Renal pelvis (tissue), 4 donors: Measurements from ENCODE around the gene PCNX1. TPM values are rescaled to one million over a fixed set of nuclear protein-coding genes. Genes with fewer than 3 reads are reported as not detected.

Experiments used
- DNase-seq: peaks from one replicate; pipeline ENCODE4 v3.0.0-alpha.2; 2013
- polyA plus RNA-seq, 3 donors: library from polyadenylated mRNA; unstranded; fragments of 120-200 nt; gene quantifications; one replicate each; pipeline ENCODE4 v1.2.1, GENCODE V29; 2013; ENCODE audit not compliant: insufficient read length in 3 of 3

The PCNX1 gene
- polyA plus RNA-seq, 3 donors = 48.1 to 63.7 (median 52.3) TPM

DNA sequence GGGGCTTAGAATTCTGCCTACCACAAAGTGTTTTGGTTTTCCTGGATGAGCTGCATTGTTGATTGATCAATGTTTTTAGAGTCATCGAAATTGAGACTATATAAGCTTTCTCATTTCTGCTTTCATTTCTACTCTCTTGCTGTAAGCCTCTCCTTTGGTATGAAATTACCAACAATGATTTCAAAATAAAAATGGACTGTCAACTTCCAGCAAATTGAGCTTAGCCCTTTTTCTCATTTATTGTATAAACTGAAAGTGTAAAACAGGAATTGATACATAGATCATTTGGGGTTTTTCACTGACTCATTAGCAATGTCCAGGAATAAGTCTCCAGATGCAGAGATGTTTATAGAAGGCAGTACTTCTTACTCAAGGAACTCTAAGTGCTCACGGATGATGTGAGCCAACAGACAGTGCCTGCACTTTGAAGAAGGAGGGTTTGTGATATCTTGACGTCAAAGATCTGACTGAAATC lies 20.0 kb upstream of the PCNX1 start:
- no peak for DNase-seq

DNA sequence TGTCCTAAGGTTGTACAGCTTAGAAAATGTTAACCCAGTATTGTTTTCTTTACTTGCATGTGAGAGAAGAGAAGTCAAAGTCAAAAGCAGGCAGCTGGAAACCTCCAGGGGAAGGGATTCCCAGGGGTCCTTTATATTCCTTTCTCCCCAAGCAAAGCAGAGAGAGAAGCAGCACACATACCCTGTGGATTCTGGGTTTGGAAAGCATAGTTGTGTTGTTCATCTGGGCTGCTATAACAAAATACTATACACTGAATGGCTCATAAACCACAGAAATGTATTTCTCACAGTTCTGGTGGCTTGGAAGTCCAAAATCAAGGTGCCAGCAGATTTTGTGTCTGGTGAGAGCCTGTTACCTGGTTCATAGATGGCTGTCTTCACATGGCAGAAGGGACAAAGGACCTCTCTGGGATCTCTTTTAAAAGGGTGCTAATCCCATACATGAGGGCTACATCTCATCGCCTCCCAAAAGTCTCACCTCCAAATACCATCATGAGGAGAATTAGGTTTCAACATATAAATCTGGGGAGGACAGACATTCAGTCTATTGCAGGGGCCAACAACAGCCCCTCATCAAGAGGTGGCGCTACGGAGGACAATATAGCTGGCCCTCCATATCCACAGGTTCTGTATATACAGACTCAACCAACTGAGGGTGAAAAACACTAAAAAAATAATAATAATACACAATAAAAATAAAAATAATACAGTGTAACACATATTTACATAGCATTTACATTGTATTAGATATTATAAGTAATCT lies 19.3 kb upstream of the PCNX1 start:
- no peak for DNase-seq

DNA sequence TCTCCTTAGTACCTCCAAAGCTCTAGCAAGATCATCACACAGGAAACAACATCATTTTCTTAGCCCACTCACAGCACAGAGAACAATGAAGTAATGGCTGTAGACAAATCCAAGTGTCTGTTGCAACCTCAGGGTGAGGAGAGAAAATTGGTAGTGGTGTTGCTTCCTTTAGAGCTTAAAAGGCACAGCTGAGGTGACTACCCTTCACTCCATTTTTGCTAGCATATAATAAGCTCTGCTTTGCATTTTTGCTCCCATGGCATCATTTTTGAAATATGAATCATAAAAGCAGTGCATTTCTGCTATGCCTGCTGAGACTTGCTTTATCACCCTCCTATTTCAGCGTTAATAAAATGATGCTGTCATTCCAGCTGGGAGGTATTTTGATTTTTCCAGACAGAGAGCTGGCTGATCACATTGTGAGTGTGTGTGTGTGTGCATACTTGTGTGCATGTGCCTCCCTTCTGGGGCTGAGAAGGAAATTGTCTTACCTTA lies 18.5 kb upstream of the PCNX1 start:
- no peak for DNase-seq

DNA sequence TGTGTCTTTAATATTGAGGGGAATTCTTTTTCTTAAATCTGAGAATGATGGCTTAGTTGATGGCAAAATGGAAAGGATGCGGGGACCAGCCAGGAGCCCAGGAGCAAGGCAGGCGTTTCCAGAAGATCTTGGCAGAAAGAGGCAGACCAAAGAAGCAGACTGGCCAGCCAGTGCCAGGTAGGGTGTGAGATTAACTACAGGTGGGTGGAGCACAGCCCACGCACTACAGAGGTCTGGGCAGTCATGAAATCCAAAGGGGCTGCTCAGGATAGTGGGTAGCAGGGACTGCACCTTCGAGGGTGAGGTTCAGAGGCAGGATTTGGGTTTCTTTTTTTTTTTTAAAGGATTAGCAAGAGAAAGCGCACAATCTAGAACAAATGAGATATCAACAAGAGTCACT lies 17.7 kb upstream of the PCNX1 start:
- no peak for DNase-seq

GRCh38 chr14:70890826-70891659 lies 16.2 kb upstream of the PCNX1 start:
- no peak for DNase-seq

DNA sequence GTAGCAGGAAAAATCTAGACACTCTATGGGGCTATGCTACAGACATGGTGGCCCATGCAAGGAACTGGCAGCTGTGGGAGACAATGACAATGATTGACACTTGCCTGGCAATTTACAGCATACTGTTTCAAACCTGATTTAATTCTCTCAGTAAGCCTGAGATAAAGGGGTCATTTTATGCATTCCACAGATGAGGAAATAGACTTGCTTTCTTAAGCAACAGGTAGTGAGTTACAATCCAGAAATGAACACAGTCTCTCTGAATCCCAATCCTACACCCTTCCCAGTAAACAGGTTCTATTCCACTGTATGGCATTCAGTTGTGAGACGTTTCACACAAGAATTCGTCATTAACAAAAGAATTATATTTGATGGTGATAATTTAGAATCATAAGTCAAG lies 15.5 kb upstream of the PCNX1 start:
- no peak for DNase-seq

DNA sequence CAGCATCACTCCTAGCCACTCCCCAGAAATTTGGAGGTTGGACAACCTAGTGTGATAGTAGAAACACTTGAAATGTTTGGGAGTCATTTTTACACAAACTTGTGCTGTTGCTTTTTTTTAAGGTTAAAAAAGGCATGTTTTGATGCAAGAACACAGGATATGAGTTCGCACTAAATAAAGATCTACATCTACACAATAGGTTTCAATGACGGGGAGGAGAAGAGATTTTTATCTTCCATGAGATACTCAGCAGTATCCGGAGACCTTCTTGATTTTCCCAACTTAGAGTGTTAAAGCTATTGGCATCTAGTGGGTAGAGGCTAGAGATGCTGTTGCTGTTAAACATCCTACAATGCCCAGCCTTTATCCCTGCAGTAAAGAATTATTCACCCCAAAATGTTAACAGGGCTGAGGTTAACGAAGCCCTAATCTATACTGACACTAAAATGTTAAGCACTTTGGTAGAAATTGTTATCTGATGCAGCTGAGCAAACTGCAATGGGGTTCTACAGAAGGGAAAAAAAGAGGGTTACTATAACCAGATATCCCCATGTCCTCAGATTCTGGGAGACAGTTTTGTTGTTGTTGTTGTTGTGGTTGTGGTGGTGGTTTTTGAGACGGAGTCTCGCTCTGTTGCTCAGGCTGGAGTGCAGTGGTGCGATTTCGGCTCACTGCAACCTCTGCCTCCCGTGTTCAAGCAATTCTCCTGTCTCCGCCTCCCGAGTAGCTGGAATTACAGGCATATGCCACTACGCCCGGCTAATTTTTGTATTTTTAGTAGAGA lies 14.0 kb upstream of the PCNX1 start:
- no peak for DNase-seq

DNA sequence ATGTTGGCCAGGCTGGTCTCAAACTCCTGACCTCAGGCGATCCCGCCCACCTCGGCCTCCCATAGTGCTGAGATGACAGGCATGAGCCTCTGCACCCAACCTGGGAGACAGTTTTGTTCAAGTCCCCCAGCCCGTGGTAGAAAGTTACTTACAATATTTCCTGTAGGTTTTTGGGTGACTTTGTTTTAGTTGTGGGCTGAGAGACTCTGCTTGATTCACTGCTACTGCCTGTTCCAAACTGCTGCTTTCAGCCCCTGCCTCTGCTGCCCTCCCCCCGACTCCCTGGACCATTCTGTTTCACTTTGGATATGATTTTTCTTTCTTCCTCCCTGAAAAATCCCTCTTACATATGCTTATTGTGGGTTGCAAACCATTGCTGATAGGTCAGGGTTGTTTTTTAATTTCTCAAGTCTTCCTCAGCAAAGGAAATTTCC lies 13.4 kb upstream of the PCNX1 start:
- DNase-seq = no peak

DNA sequence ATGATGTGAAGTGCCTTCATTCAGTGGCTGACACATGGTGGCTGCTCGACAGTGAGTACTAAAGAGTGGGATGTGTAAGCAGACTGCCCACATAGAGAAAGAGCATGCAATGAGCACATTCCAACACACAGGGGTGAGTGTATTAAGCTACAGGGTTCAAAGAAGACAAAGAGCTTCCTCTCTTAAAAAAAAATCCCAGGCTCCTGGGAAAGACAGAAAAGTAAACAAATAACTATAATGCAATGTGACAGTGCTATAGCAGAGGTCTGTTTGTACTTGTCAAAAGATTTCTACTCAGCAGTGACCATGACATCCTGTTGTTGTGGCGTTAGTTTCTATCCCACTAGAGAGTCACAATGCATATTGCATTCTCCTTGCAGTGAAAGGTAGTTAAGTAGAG lies 12.4 kb upstream of the PCNX1 start:
- no peak for DNase-seq

- no peak for DNase-seq
Observed at GRCh38 chr14:70896317-70896716, 10.9 kb upstream of the PCNX1 start.

- no peak for DNase-seq
Observed at GRCh38 chr14:70896981-70897380, 10.3 kb upstream of the PCNX1 start.

GRCh38 chr14:70897464-70897863 lies 9.8 kb upstream of the PCNX1 start:
- DNase-seq = no peak

- DNase-seq = no peak
Observed at GRCh38 chr14:70898111-70898745, 9.0 kb upstream of the PCNX1 start.

DNA sequence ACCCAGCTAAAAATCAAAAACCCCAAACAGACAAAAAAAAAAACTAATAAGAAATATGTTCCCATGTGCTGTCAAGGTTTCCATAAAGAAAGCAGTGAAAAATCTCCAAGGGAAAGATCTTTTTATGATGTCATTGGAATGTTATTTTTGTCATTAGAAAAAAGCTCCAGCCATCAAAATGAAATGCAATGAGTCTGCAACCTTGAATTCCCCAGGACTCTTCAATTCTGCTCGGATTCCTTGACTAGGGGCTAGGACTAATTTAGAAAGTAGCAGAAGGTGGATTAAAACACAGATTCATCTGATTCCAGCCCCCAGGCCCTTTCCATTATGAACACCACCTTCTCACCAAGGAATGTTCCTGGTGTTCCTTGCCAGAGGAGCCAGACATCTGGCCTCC lies 6.0 kb upstream of the PCNX1 start:
- DNase-seq = no peak

GRCh38 chr14:70902184-70902583 lies 5.1 kb upstream of the PCNX1 start:
- no peak for DNase-seq

GRCh38 chr14:70904373-70904772 lies 2.9 kb upstream of the PCNX1 start:
- DNase-seq = no peak

- DNase-seq = no peak
Observed at GRCh38 chr14:70905301-70905700, 2.0 kb upstream of the PCNX1 start.

DNA sequence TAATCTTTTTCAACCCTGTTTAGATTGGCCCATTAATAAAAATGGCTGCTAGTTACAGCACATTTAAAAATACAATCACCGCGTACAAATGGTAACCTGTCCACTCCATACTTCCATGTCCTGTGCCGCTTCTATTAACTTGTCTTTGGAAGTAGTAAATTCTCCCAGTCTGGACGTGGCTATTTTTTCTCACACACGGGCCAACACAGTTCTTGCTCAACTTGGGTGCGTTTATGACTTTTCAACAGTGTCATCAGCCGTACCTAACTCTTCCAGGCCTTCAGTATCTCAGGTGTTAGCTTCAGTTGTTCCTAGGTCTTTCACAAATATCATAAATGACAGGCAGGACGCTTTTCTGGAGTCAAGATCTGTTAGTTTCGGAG lies 475 bp upstream of the PCNX1 start:
- DNase-seq = no peak

DNA sequence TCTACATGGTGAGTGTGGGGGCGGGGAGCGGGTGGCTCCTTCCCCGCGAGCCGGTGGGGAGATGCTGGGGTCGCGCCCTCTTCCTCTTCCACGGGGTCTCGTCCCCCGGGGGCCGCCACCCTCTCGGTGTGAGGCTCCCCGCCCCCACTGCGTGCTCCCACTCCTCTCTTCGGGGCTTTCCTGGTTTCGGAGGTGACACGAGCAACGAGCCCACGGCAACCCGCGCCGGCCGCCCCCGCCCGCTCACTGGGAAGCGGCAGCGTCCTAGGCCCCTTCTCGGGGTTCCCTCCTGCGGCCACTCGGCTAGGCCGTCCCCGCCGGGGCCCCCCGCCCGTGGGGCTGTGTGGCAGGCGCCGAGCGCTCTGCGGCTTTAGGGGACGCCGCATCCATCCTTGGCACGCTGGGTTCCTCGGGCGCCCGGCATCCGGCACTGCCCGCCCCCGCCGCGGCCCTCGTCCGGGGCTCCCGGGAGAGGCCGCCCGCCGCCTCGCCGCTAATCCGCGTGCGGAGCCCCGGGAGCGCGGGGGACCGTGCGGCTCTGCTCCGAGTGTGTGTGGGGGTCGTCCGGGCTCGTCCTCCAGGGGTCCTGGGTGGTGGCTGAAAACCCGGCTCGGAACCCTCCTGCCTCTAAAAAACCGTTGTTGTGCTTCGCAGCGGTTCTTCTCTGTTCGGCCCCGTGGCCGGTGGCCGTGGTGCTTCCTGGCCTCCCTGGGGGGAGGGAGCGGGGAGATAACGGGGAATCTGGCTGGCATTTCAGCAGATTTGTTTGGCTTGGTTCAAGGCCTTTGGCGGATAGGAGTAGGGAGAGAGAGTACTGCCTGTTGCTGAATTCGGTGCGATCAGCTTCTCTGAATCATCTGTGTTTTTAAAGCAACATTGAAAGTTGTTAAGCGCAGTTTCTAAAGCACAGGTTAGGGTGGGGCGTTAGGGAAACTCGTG lies 1.0 kb downstream of the PCNX1 start:
- no peak for DNase-seq

DNA sequence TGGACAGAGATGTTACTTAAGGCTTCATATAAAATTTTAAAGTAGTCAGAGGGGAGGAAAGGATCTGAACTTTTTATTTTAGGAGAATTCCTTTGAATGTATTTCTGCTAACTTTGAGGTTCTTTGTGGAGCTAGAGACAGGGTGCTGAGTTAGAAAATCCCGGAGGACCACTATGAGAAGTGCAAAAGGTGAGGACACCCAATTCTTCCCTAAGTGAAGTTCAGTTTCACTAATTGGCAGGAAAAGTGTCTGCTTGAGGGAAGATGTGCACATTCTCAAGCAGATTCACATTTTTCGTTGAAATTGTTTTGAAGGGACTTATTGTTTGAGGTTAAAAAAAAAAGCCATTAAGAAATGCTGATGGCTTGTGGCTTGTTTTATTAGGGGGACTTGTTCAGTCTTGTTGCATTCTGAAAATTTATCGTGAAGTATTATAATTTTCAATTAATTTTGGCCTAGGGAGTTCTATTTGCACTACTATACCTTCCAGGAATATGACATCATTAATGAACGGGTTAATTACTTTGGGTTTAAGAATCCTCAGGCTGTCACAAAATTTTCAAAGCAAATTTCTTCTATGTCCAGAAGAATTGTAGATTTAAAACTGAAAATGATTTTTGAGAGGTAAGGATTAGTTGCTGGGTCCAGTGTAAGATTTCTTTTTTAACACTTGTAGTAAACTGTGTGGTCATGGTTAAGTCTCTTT lies 1.8 kb downstream of the PCNX1 start:
- DNase-seq = no peak
